K562 (cell line): Measurements from ENCODE around the gene MRPS30. TPM values are rescaled to one million over a fixed set of nuclear protein-coding genes. Genes with fewer than 3 reads are reported as not detected.

Experiments
- ATAC-seq: fragments of 200-7000 bp; cut with Tn5 transposase; 3 replicates; pipeline ENCODE4 v1.9.1; 2020; ENCODE audit warnings: moderate library complexity
- BruUV-seq: library from RNA; stranded (reverse); fragments of 400-500 nt; replicated peaks from 2 replicates; lab custom pipeline; 2021; lab: Mats Ljungman, UMichigan
- CTCF ChIA-PET: fragments of 300-600 bp; formaldehyde crosslinking; extraction: SDS; loops from one replicate; lab custom pipeline; 2021; ENCODE audit warnings: low intra/inter-chr PET ratio; lab: Yijun Ruan, JAX
- POLR2A ChIA-PET: fragments of 300-600, 350-650 bp; sonication (Branson Sonifier 250); formaldehyde crosslinking; extraction: SDS; loops from one replicate; lab custom pipeline; 2021; ENCODE audit warnings: antibody characterized with exemption, inconsistent platforms; lab: Yijun Ruan, JAX
- DNase-seq, 4 experiments: peaks; one replicate each; pipeline versions ENCODE4 v3.0.0 to v3.0.0-alpha.2; 2011 to 2018; ENCODE audit warnings: low spot score in 3 of 4, mixed read lengths in 3 of 4; ENCODE audit errors: extremely low read depth in 1 of 4
- FAIRE-seq: peaks from 2 replicates; lab custom pipeline; 2011; peaks lifted over from hg19 to GRCh38; lab: Jason Lieb, UNC
- H2AFZ ChIP-seq: 2 replicates; pipeline ENCODE4 v1.6.0; 2011; ENCODE audit warnings: low read depth, low read length, control low read depth, inconsistent platforms
- H3K27ac ChIP-seq: fragments of 200-600 bp; 3 replicates; pipeline ENCODE4 v1.8.0; 2011; ENCODE audit warnings: low read depth, mild to moderate bottlenecking, control low read depth, inconsistent platforms, low read length, moderate library complexity, mixed read lengths; ENCODE audit errors: extremely low read depth
- H3K27me3 ChIP-seq, 2 experiments: fragments of 300-600 bp in 1 of 2; 2 replicates in 1 of 2; 3 replicates in 1 of 2; pipeline versions ENCODE4 v1.6.0 to v1.8.0; 2011; ENCODE audit warnings: inconsistent platforms in 2 of 2, low read length in 2 of 2, mild to moderate bottlenecking in 1 of 2, mixed read lengths in 1 of 2, moderate library complexity in 1 of 2; ENCODE audit not compliant: control insufficient read depth in 2 of 2, insufficient read depth in 2 of 2
- H3K36me3 ChIP-seq: fragments of 300-600 bp; 3 replicates; pipeline ENCODE4 v1.8.0; 2011; ENCODE audit warnings: mild to moderate bottlenecking, low read length, inconsistent platforms; ENCODE audit not compliant: control insufficient read depth, insufficient read depth
- H3K4me1 ChIP-seq, 2 experiments: fragments of 200-600 bp in 1 of 2; replicated peaks in 1 of 2; 2 replicates in 1 of 2; 3 replicates in 1 of 2; pipeline versions ENCODE4 v1.5.1 to v1.8.0; 2011; ENCODE audit warnings: inconsistent platforms in 2 of 2, low read length in 2 of 2, mild to moderate bottlenecking in 1 of 2, mixed read lengths in 1 of 2, moderate library complexity in 1 of 2; ENCODE audit not compliant: control insufficient read depth in 2 of 2, insufficient read depth in 2 of 2
- H3K4me2 ChIP-seq: 2 replicates; pipeline ENCODE4 v1.6.1; 2011; ENCODE audit warnings: low read length, control low read depth, inconsistent platforms, mixed read lengths; ENCODE audit not compliant: insufficient read depth
- H3K4me3 ChIP-seq: fragments of 200-600 bp; sonication (generic), shearing (Covaris generic); 2 replicates; pipeline ENCODE4 v1.5.1; 2016; ENCODE audit warnings: control low read depth, inconsistent platforms
- H3K79me2 ChIP-seq: fragments of 200-600 bp; 3 replicates; pipeline ENCODE4 v1.8.0; 2011; ENCODE audit warnings: low read length, inconsistent platforms; ENCODE audit not compliant: control insufficient read depth, insufficient read depth
- H3K9ac ChIP-seq, 2 experiments: 2 replicates each; pipeline versions ENCODE4 v1.6.0 to v1.6.1; 2011; ENCODE audit warnings: low read depth in 2 of 2, low read length in 2 of 2, control low read depth in 1 of 2, inconsistent platforms in 1 of 2, mild to moderate bottlenecking in 1 of 2, mixed read lengths in 1 of 2; ENCODE audit not compliant: insufficient read depth in 1 of 2
- H3K9me1 ChIP-seq: one replicate; pipeline ENCODE4 v1.6.0; 2011; ENCODE audit warnings: inconsistent platforms, mild to moderate bottlenecking, low read length, moderate library complexity; ENCODE audit not compliant: control insufficient read depth, insufficient read depth
- H3K9me3 ChIP-seq: replicated peaks from 2 replicates; pipeline ENCODE4 v1.5.1; 2011; ENCODE audit warnings: low read depth, low read length, inconsistent platforms; ENCODE audit not compliant: control insufficient read depth, insufficient read depth
- H4K20me1 ChIP-seq: replicated peaks from 2 replicates; pipeline ENCODE4 v1.6.1; 2011; ENCODE audit warnings: low read length, inconsistent platforms, mixed read lengths; ENCODE audit not compliant: control insufficient read depth, insufficient read depth
- BRD9 ChIP-seq: fragments of 450-650 bp; IDR thresholded peaks from 2 replicates; pipeline ENCODE4 v1.6.1; 2018; ENCODE audit warnings: low read depth; ENCODE audit not compliant: partially characterized antibody
- EP400 ChIP-seq: fragments of 450-650 bp; IDR thresholded peaks from 2 replicates; pipeline ENCODE4 v1.6.1; 2017; ENCODE audit warnings: antibody characterized with exemption, mild to moderate bottlenecking, moderate library complexity
- ETV6 ChIP-seq, 3 experiments: fragments of 150-350 bp in 1 of 3; sonication (generic) in 1 of 3; formaldehyde crosslinking in 1 of 3; IDR thresholded peaks; 2 replicates each; pipeline versions ENCODE4 v1.6.1 to v1.8.0; 2014 to 2022; ENCODE audit warnings: borderline replicate concordance in 2 of 3, low read depth in 2 of 3, antibody characterized with exemption in 1 of 3, low read length in 1 of 3, mild to moderate bottlenecking in 1 of 3, missing genetic modification reagents in 1 of 3
- GTF3C2 ChIP-seq: IDR thresholded peaks from 3 replicates; pipeline ENCODE4 v1.6.1; 2011; ENCODE audit warnings: borderline replicate concordance, mild to moderate bottlenecking, moderate library complexity; ENCODE audit not compliant: insufficient read length; ENCODE audit errors: extremely low read depth
- HBP1 ChIP-seq: fragments of 450-650 bp; formaldehyde crosslinking; IDR thresholded peaks from 2 replicates; pipeline ENCODE4 v1.4.0; 2022; ENCODE audit warnings: missing genetic modification characterization
- HDAC1 ChIP-seq, 2 experiments: fragments of 450-650 bp; IDR thresholded peaks; 2 replicates each; pipeline ENCODE4 v1.6.1; 2016 to 2017; ENCODE audit warnings: inconsistent platforms in 1 of 2, mild to moderate bottlenecking in 1 of 2, moderate library complexity in 1 of 2
- IRF9 ChIP-seq: fragments of 450-650 bp; IDR thresholded peaks from 2 replicates; pipeline ENCODE4 v1.6.1; 2016; ENCODE audit warnings: missing biosample characterization, missing genetic modification characterization
- PKNOX1 ChIP-seq: fragments of 450-650 bp; IDR thresholded peaks from 2 replicates; pipeline ENCODE4 v1.6.1; 2016
- POU5F1 ChIP-seq: fragments of 150-350 bp; IDR thresholded peaks from 2 replicates; pipeline ENCODE4 v1.6.1; 2014; ENCODE audit warnings: borderline replicate concordance, low read length, low read depth, mild to moderate bottlenecking; ENCODE audit not compliant: partially characterized antibody
- ZNF277 ChIP-seq: fragments of 250-450 bp; sonication (Bioruptor Pico); IDR thresholded peaks from 2 replicates; pipeline ENCODE4 v1.8.0; 2022; ENCODE audit warnings: inconsistent platforms, mild to moderate bottlenecking, moderate library complexity, borderline replicate concordance
- ZNF586 ChIP-seq: fragments of 450-650 bp; formaldehyde crosslinking; conservative IDR thresholded peaks from 2 replicates; pipeline ENCODE4 v1.4.0; 2020; ENCODE audit warnings: mild to moderate bottlenecking, moderate library complexity
- WGBS: fragments of 100-300 bp; shearing (Covaris generic); methylation state at CpG from one replicate; pipeline ENCODE4 v1.1.6; 2016; ENCODE audit warnings: low coverage, mixed read lengths; ENCODE audit not compliant: insufficient coverage; ENCODE audit errors: missing lambda C conversion rate; 5-methylcytosine and 5-hydroxymethylcytosine counted together
- in situ Hi-C: fragments of 300-500 bp; cut with MboI; formaldehyde crosslinking; loops from 4 replicates; pipeline ENCODE4 v1.15.0; 2018; ENCODE audit warnings: inconsistent platforms, mixed read lengths
- intact Hi-C: fragments of 100-400 bp; cut with micrococcal nuclease; formaldehyde crosslinking; loops from 2 replicates; pipeline ENCODE4 v1.14.2; 2022
- polyA plus RNA-seq, 8 experiments: library from polyadenylated mRNA; depleted of rRNA in 4 of 8; stranded (reverse) in 5 of 8; unstranded in 3 of 8; fragments of >200 nt; fragmentation: Nextera tagmentation in 2 of 8; fragmentation: Illumina TruSeq in 1 of 8; extraction: Ambion mirVana in 2 of 8; extraction: Trizol in 1 of 8; gene quantifications; 2 replicates each; pipeline versions ENCODE4 v1.2.1 to v1.2.3, GENCODE V29; 2011 to 2014; ENCODE audit warnings: inconsistent platforms in 1 of 8, missing spikeins in 1 of 8
- total RNA-seq, 7 experiments: library from RNA; depleted of rRNA in 6 of 7; stranded (reverse); fragments of >200 nt in 6 of 7; fragmentation: Illumina TruSeq in 2 of 7; extraction: Trizol in 2 of 7; gene quantifications; 2 replicates each; pipeline versions ENCODE4 v1.2.1 to v1.2.3, GENCODE V29; 2011 to 2021; ENCODE audit warnings: low replicate concordance in 1 of 7

Gene MRPS30
- total and polyA plus RNA-seq, 9 of the 15 experiments (the other 6 are each of a cell fraction or from before 2014, with no cell fraction given): 24.3 to 145 (median 114) TPM

- no peak for FAIRE-seq
- Histone ChIP-seq H3K27me3 (no peaks in the 10 kb centered on the region), H3K4me2 (peak overlapping the region; percentile 94), H3K79me2 (peaks cover 66% of the 10 kb centered on the region), H4K20me1 (no peaks in the 10 kb centered on the region; the same call in 1 of the 2 replicates), H2AFZ (peak overlapping the region; percentile 95), H3K4me1 (peaks cover 5 to 13% of the 10 kb centered on the region in 2 experiments; a peak in 3 of 5 replicates), H3K36me3 (peaks cover 41% of the 10 kb centered on the region), H3K9ac (peak overlapping the region; percentile 89 to 100), H3K9me1 (no peaks in the 10 kb centered on the region), H3K4me3 (peak overlapping the region; percentile 91), H3K27ac (peak overlapping the region; percentile 94), H3K9me3 (no peaks in the 10 kb centered on the region)
- no TSS peak for BruUV-seq
- ChIA-PET POLR2A (interaction anchor here (0.6 to 1.5 kb wide), 6 partner anchors 10 to 1336 kb away, joined by 3 to 6 read pairs (median 3); no protein-coding TSS in a partner anchor), CTCF (no interaction called here)
- intact Hi-C loops: no loop called here
- ATAC-seq: peak; percentile 77
- in situ Hi-C loops: no loop called here
- under 1% methylated on average over 44 of the region's 45 CpGs for WGBS
- DNase-seq: peak; percentile 56 to 80 (median 58)
- TF ChIP-seq GTF3C2 (no peak), ZNF586 (CRISPR knock-in tag) (no peak), ZNF277 (no peak), PKNOX1 (no peak), EP400 (0 out of 2 replicates have a peak, but pooled peaks have one; percentile 5), IRF9 (tag) (no peak), POU5F1 (no peak), BRD9 (no peak), HDAC1 (IDR thresholded peaks at IDR 0.05) (peak in 1 of 2 experiments; percentile 28; a peak in 1 of 4 replicates), HBP1 (no peak), ETV6 (IDR thresholded peaks at IDR 0.05; ENCODE audit: borderline replicate concordance in 1 of 2, low read depth in 2 of 2, low read length in 1 of 2) (no peak), ETV6 (CRISPR knock-in tag; IDR thresholded peaks at IDR 0.05; ENCODE audit: borderline replicate concordance) (no peak)
These were observed 638 bp downstream of the MRPS30 start for GRCh38 chr5:44809215-44809955.
